NCI-H460 (cell line): ENCODE measurements around the gene LIPE. TPM values are rescaled to one million over a fixed set of nuclear protein-coding genes. Genes with fewer than 3 reads are reported as not detected.
A peak's percentile ranks its signal among the peaks of the same experiment; 100 is the strongest.

ENCODE experiments used
- DNase-seq: peaks from one replicate; pipeline ENCODE4 v3.0.0-alpha.2; 2016; ENCODE audit warnings: low read depth; ENCODE audit errors: extremely low read depth
- total RNA-seq: library from RNA; depleted of rRNA; stranded (reverse); fragments of >200 nt; shearing (Covaris generic); gene quantifications from 2 replicates; pipeline ENCODE4 v1.2.3, GENCODE V29; 2014

Gene LIPE
- total RNA-seq, 1 experiment from 2014 or later = 0.87 TPM

DNA sequence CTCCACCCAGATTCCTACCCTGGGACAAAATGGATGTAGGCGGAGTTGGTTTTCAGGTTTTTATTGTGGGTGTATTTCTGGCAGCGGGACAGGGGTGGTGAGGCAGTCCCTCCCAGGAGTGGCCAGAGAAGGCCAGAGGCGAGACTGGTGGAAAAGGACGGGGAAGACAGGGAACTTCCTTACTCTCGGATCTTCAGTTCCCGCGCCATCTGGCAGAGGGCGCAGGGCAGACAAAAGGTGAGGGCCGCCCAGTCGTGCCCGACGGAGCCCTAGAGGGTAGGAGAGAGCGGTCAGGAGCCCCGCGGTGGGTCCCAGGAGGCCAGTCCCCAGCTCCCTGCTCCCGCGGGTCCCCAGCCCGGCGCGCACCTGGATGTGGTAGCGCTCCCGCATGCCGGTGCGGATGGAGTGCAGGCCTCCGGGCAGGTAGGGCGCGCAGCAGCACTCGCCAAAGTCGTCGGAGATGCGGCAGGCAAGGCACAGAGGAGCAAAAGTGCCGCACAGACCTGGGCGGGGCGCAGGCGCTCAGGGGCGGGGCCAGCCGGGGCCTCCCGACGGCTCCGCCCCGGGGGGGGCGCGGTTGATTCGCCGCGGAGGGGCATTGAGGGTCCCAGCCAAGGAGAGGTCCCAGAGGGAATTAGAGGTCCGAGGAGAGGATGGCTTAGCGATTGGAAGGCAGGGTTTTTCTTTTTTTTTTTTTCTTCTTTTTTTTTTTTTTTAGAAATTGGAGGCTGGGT is 40.0 kb downstream of the LIPE start:
- DNase-seq = peak; percentile 71

DNA sequence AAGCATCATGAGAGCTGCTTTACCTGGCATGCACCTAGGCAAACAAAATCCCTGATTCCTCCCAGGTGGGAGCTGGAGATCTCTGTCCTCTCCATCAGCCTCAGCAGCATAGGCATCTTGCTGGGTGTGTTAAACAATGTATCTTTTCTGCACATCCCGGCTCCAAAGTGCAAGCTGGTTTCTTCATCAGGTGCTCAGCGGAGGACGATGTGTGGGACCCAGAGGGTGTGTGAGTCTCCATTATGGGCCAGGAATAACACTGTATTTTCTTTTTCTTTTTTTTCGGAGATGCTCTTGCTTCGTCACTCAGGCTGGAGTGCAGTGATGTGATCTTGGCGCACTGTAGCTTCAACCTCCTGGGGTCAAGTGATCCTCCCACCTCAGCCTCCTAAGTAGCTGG is 47.0 kb downstream of the LIPE start:
- no peak for DNase-seq

DNA sequence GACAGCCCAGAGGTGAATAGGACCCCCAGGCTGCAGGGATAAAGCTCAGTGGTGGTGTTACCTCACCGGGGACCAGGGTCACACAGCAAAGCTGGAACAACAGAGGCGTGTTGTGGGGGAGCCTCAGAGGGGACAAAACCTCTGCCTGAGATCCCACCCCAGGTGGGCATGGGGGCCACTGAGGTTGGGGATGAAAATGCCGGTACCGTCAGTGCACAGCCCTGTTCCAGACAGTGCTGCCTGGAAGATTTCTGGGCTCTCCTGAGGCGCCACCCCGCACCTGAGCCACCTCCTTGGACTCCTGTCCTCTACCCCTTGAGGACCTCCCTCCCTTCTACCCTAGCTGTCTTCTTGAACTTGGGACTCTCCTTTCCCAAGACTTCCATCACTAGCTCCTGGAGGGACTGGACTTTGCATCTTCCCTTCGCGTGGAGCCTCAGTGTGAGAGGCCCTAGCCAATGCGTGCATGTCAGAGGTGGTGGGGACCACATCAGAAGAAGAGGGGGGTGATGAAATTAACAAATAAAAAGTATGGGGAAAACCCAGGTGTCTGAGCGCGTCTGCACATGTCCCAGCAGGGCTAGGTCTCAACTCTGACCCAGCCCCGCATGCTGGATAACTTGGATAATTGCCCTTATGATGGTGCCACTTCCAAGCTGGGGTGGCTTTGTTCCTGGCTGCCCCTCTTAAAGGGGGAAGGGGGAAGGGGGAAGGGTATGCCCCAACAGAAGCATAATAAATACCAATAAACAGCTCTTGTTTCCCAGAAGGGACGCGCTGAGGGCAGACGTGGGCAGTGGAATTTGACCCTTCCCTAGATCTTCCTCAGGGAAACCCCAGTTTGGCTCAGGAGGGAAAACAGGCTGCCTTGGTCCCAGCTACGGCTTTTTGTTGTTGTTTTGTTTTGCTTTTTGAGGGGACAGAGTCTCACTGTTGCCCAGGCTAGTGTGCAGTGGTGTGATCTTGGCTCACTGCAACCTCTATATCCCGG is 48.7 kb downstream of the LIPE start:
- DNase-seq = no peak

DNA sequence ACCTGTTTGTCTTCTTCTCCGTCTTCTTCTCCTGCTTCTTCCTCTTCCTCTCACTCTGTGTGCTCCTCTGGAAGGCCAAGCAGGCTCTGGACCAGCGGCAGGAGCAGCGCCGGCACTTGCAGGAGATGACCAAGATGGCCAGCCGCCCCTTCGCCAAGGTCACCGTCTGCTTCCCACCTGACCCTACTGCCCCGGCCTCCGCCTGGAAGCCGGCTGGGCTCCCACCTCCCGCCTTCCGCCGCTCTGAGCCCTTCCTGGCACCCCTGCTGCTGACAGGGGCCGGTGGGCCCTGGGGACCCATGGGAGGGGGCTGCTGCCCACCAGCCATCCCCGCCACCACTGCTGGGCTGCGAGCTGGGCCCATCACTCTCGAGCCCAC is 51.0 kb downstream of the LIPE start:
- no peak for DNase-seq

DNA sequence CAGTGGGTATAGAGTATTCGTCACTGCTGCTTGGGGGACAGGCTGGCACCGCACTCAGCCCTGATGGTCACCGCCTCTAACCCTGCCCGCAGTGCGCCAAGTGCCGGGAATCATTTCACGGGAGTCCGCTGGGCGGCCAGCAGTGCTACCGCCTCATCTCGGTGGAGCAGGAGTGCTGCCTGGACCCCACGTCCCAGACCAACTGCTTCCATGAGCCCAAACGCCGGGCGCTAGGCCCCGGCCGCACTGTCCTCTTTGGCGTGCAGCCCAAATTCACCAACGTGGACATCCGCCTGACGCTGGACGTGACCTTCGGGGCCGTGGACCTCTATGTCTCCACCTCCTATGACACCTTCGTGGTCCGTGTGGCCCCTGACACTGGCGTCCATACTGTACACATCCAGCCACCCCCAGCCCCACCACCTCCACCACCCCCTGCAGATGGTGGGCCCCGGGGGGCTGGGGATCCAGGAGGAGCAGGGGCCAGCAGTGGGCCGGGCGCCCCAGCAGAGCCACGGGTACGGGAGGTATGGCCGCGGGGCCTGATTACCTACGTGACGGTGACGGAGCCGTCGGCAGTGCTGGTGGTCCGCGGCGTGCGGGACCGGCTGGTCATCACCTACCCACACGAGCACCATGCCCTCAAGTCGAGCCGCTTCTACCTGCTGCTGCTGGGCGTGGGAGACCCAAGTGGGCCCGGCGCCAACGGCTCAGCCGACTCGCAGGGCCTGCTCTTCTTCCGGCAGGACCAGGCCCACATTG is 51.6 kb downstream of the LIPE start:
- DNase-seq = no peak

DNA sequence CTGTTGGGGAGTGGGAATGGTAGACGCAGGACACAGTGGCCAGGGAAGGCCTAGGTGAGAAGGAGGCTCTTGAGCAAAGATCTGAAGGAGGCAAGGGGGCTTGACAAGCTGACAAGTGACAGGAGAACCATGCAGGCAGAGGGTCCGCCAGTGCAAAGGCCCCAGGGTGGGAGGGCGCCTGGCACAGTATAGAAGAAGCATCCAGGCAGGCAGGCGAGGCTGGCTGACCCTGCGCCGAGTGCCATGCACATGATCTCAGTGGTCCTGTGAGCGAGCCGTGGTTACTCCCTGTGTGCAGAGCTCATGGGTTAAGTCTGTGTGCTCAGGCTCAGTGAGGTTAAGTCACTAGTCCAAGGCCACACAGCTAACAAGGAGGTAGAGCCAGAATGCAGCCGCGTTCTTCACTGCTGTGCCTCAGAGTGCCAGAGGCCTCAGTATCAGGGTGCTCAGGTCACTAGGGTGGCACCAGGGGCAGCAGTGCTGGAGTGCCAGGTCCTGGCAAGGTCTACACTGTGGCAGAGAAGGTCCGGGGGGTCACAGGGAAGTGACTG is 52.3 kb downstream of the LIPE start:
- DNase-seq = no peak

DNA sequence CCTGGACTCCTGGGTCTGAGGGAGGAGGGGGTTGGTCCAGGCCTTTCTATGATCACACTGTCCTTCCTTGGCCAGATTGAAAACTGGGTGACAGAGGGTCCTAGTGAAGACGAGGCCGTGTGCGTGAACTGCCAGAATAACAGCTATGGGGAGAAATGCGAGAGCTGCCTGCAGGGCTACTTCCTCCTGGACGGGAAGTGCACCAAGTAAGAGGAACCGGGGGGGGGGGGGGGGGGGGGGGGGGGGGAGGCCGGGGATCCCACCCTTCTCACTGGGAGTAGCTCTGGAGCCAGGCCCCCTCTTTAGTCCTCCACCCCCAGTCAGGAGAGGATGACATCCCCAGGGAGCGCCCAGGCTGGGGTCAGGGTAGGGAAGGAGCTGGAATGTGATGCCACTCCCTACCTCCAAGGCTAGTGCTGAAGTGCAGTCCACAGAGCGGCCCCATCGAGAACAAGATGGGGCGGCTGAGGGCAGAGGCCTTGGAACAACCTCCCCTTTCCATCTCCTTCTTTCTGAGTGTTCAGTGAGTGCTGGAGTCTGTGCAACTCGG is 56.5 kb downstream of the LIPE start:
- no peak for DNase-seq

DNA sequence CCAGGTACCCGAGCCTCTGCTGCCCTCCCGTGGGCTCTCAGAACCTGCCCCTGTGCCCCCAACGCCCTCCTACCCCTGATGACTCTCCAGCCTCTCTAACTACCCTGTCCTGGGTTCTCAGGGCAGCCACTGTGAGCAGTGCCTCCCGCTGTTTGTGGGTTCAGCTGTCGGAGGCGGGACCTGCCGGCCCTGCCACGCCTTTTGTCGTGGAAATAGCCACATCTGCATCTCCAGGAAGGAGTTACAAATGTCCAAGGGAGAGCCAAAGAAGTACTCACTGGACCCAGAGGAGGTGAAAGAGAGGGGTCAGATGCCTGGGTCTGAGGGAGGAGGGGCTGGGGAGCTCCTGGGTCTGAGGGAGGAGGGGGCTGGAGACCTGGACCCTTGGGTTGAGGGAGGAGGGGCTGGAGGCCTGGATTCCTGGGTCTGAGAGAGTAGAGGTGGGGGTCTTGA is 57.1 kb downstream of the LIPE start:
- no peak for DNase-seq

DNA sequence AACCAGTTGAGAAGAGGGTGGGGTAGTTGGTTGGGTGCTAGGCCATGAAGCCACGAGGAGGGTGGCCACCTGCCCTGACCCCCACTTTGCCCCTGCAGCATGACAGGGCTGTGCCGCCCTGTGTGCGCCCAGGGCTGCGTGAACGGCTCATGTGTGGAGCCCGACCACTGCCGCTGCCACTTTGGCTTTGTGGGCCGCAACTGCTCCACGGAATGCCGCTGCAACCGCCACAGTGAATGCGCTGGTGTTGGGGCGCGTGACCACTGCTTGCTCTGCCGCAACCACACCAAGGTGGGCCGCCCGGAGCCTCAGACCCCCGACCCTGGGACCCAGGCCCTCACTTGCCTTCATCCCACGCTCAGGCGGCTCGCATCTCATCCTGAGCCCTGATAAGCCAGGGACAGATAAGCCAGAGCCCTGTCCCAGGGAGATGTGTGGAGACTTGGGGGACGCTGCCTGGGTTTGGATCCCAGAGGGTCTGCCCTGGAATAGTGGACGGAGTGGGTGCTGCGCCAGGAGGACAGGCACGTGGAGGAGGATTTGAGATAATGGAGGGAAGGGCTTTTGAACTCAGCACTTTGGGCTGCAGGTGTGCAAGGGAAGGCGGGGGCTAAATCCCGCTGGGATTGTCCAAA is 57.6 kb downstream of the LIPE start:
- no peak for DNase-seq

DNA sequence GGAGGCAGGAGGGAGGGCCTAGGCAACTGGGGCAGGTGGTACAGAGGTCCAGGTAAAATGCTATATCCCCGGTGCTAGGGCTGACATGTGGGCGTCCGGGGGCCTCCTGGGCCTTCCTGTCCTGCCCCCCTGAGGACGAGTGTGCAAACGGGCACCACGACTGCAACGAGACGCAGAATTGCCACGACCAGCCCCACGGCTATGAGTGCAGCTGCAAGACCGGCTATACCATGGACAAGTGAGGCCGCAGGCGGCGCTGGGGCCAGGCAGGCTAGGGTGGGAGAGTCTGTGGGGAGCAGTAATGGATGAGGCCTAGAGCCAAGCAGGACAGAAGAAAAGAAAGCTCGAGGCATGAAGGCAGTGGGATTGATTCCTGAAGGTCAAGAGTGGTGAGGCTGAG is 58.4 kb downstream of the LIPE start:
- DNase-seq = no peak

DNA sequence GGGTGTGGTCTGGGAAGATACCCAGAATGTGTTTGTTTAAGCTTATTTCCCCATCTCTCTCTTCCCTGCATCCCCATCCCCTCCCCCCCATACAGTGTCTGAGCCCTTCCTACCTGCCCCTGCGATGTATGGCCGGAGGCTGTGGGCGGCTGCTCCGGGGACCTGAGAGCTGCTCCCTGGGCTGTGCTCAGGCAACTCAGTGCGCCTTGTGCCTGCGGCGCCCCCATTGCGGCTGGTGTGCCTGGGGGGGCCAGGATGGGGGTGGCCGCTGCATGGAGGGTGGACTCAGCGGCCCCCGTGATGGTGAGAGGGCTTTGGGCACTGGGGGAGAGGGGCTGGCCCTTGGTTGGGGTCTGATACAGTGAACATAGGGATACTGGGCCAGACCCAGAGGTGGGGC is 58.8 kb downstream of the LIPE start:
- no peak for DNase-seq

DNA sequence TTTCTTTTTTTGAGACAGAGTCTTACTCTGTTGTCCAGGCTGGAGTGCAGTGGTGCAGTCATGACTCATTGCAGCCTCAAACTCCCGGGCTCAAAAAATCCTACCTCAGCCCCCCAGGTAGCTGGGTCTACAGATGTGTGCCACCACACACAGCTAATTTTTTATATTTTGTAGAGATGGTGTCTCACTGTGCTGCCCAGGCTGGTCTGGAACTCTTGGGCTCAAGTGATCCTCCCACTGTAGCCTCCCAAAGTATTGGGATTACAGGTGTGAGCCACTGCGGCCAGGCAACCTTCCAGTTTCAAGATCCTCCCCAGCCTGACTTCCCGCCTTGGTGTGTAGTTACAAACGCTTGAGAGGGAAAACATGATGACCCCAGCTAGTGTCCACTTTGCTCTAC is 59.3 kb downstream of the LIPE start:
- DNase-seq = no peak

DNA sequence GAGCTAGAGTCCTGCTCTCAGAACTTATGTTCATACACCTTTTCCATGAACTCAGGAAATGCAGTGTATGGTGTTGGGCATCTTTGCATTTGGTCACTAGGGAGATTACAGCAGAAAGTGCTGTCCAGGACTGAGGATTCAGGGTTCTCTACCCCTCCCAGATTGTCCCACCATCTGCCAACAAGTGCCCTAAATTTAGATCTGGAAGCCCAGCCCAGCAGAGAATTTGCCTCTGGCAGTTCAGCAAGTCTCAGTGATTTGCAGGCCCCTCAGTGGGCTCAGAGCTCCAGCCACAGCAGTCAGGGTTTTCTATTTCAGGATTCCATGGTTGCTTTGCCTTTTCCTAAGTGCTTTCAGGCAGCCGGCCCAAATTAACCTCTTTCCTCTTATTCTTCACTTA is 60.5 kb downstream of the LIPE start:
- no peak for DNase-seq

DNA sequence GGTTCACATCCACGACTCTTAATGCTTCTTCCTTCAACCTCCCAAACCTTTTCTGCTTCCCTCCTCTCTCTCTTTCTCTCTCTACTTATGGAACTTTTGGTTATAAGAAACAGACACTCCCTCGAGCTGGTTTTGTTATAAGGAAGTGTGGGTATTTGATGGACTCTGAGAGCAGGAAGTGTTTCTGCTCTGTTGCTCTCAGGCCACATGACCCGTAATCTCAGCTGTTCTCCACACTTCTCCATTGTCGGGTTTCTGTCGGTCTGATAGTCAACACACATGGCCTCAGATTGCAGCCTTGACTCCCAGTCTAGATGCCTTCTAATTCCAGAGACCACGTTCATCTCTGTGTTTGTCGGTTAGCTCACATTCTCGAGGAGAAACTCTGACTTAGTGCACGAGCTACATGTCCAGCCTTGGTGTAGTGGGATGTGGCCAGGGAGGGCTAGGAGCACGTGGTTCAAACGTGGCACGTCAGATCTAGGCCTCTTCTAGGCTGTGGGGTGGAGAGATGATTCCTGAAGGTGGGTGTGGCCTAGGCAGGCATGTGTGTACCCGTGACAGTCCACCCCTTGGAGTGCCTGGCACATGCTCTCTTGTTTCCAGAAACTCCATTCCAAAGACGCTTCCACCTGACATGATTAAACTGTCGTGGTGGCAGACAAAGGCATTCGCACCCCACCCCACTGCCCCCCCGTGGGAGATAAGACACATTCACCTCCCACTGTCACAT is 63.4 kb downstream of the LIPE start:
- no peak for DNase-seq

DNA sequence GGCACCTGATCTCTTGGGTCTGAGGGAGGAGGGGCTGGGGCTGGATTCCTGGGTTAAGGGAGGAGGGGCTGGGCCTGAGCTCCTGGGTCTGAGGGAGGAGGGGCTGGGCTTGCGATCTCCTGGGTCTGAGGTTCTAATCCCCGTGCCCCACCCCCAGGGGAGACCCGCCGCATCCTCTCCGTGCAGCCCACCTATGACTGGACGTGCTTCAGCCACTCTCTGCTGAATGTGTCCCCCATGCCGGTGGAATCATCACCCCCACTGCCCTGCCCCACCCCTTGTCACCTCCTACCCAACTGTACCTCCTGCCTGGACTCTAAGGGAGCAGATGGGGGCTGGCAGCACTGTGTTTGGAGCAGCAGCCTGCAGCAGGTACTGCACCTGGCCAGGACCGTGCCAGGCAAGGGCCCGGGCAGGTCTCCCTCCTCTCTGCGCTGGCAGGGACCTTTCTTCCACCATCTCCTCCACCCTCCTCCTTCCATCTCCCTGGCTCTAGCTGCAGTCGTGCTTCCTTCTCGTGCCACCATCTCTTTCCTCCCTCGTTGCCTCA is 64.2 kb downstream of the LIPE start:
- no peak for DNase-seq

DNA sequence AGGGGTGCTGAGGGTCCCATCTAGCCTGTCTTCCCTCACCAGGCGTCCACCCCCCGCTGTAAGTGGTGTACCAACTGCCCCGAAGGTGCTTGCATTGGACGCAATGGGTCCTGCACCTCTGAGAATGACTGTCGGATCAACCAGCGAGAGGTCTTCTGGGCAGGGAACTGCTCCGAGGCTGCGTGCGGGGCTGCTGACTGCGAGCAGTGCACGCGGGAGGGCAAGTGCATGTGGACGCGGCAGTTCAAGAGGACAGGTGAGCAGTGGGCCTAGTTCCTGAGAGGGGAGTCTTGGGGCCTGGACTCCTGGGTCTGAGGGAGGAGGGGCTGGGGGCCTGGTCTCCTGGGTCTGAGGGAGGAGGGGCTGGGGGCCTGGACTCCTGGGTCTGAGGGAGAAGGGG is 64.8 kb downstream of the LIPE start:
- DNase-seq = no peak

DNA sequence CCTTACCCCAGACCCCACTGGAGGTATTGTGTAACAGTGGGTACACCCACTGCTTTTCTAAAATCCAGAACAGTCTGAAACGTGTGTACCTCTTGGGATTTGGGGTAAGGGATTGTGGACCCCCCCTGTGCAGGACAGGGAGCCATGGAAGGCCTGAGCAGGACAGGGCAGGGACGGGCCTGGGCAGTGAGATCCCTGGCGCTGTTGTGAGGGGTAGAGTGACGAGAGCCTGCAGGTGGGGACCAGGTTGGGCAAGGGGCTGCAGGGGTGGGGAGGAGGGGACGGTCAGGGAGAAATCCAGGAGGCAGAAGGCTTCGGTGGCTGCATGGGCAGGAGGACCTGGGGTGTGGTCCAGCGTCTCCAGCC is 65.7 kb downstream of the LIPE start:
- no peak for DNase-seq

DNA sequence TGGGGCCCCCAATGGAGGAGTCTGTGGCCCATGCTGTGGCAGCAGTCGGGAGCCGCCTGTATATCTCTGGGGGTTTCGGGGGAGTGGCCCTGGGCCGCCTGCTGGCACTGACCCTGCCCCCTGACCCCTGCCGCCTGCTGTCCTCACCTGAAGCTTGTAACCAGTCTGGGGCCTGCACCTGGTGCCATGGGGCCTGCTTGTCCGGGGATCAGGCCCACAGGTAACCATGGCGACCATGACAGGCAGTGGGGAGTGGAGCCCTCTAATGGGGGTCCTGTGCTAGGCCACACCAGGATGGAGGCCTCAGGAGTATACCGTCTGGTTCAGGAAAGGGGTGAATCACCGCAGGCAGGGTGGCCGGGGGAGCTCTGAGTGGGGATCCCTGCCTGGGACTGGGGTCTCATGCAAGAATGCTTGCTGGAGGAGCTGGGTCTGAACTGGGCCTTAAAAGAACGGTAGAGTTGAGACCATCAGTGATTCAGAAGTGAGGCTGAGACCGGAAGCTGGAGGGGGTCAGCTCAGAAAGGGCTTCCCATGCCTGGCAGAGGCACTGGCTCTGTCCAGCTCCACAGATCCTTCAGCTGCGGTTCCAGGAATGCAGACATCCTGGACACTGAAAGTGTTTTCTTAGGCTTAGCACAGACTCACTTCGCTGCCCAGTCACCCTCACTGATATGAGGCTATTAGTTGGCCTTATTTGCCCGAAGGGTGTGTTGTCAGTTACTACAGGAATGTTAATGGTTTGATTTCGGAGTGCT is 66.2 kb downstream of the LIPE start:
- no peak for DNase-seq
